OCI-LY7 (cell line): ENCODE measurements around the gene LRP1-AS. TPM values are rescaled to one million over a fixed set of nuclear protein-coding genes. Genes with fewer than 3 reads are reported as not detected.

Experiments used
- microRNA-seq: library from miRNA; unstranded; fragments of <30 nt; microRNA quantifications from one replicate; pipeline ENCODE4 v1.2.0, GENCODE V29; 2022; ENCODE audit warnings: borderline replicate concordance
- small RNA-seq: library from RNA; depleted of rRNA; stranded (forward); fragments of <200 nt; gene quantifications from one replicate; pipeline ENCODE3, GENCODE V24; 2014
- total RNA-seq, 2 experiments: library from RNA; depleted of rRNA in 1 of 2; stranded (reverse); fragments of >200 nt in 1 of 2; shearing (Covaris generic) in 1 of 2; gene quantifications; 2 replicates each; pipeline ENCODE4 v1.2.3, GENCODE V29; 2014 to 2022

LRP1-AS gene
- total RNA-seq, 2 experiments from 2014 or later = not detected

Small RNAs within 50 kb of the gene (microRNA-seq; reads per million reads assigned to microRNA genes)
- gene MIR1228 = not detected

Small RNAs within 50 kb of the gene (small RNA-seq; reads per million reads assigned to genes)
- not detected for gene MIR1228

Other genes starting within 250 kb of the LRP1-AS start
- not detected in 2 replicates for gene SDR9C7, start 213.2 kb downstream of the LRP1-AS start, total RNA-seq (2014; rRNA removed; shearing (Covaris generic))
- gene SDR9C7, start 213.2 kb downstream of the LRP1-AS start, total RNA-seq (2022) = not detected in 2 replicates
- 0.06 and 0.15 TPM in 2 replicates for gene RDH16, start 190.0 kb downstream of the LRP1-AS start, total RNA-seq (2014; rRNA removed; shearing (Covaris generic))
- gene RDH16, start 190.0 kb downstream of the LRP1-AS start, total RNA-seq (2022) = 0.13 and 0.41 TPM in 2 replicates
- 10.9 TPM in 2 replicates for gene ZBTB39, start 141.1 kb downstream of the LRP1-AS start, total RNA-seq (2014; rRNA removed; shearing (Covaris generic))
- gene ZBTB39, start 141.1 kb downstream of the LRP1-AS start, total RNA-seq (2022) = 10.0 and 10.7 TPM in 2 replicates
- not detected in 2 replicates for gene TAC3, start 131.1 kb downstream of the LRP1-AS start, total RNA-seq (2014; rRNA removed; shearing (Covaris generic))
- gene TAC3, start 131.1 kb downstream of the LRP1-AS start, total RNA-seq (2022) = not detected in 2 replicates
- gene MYO1A, start 97.5 kb downstream of the LRP1-AS start, total RNA-seq (2014; rRNA removed; shearing (Covaris generic)) = 0.05 and 0.47 TPM in 2 replicates
- gene MYO1A, start 97.5 kb downstream of the LRP1-AS start, total RNA-seq (2022) = 0.19 and 0.79 TPM in 2 replicates
- gene NEMP1, start 68.8 kb downstream of the LRP1-AS start, total RNA-seq (2014; rRNA removed; shearing (Covaris generic)) = 39.8 and 45.7 TPM in 2 replicates
- 85.2 and 86.3 TPM in 2 replicates for gene NEMP1, start 68.8 kb downstream of the LRP1-AS start, total RNA-seq (2022)
- 8.5 and 9.6 TPM in 2 replicates for gene NAB2, start 58.5 kb downstream of the LRP1-AS start, total RNA-seq (2014; rRNA removed; shearing (Covaris generic))
- gene NAB2, start 58.5 kb downstream of the LRP1-AS start, total RNA-seq (2022) = 4.7 and 6.8 TPM in 2 replicates
- 72.3 and 73.6 TPM in 2 replicates for gene STAT6, start 36.3 kb downstream of the LRP1-AS start, total RNA-seq (2014; rRNA removed; shearing (Covaris generic))
- 118 and 128 TPM in 2 replicates for gene STAT6, start 36.3 kb downstream of the LRP1-AS start, total RNA-seq (2022)
- gene LRP1, start 19.1 kb downstream of the LRP1-AS start, total RNA-seq (2014; rRNA removed; shearing (Covaris generic)) = 1.1 and 2.2 TPM in 2 replicates
- 2.3 and 4.4 TPM in 2 replicates for gene LRP1, start 19.1 kb downstream of the LRP1-AS start, total RNA-seq (2022)
- gene NXPH4, start 69.2 kb upstream of the LRP1-AS start, total RNA-seq (2014; rRNA removed; shearing (Covaris generic)) = 4.7 and 5.3 TPM in 2 replicates
- gene NXPH4, start 69.2 kb upstream of the LRP1-AS start, total RNA-seq (2022) = 9.8 and 10.5 TPM in 2 replicates
- gene SHMT2, start 82.1 kb upstream of the LRP1-AS start, total RNA-seq (2014; rRNA removed; shearing (Covaris generic)) = 394 and 400 TPM in 2 replicates
- gene SHMT2, start 82.1 kb upstream of the LRP1-AS start, total RNA-seq (2022) = 415 and 438 TPM in 2 replicates
- gene STAC3, start 103.6 kb upstream of the LRP1-AS start, total RNA-seq (2014; rRNA removed; shearing (Covaris generic)) = 1.4 and 2.5 TPM in 2 replicates
- 6.8 and 7.7 TPM in 2 replicates for gene STAC3, start 103.6 kb upstream of the LRP1-AS start, total RNA-seq (2022)